ENCODE data around the gene CDH4.

CDH4 gene
- 0.28 to 2.1 (median 2.1) reads per million in 3 experiments for total RNA-seq

- DNase-seq: no peak
Observed at GRCh38 chr20:61251529-61252393, at the start of gene CDH4. CDH4 (plus strand) TSS chr20:61252261.

- DNase-seq: no peak
Observed at GRCh38 chr20:61203320-61203719, 48.7 kb upstream of the CDH4 start.

DNA sequence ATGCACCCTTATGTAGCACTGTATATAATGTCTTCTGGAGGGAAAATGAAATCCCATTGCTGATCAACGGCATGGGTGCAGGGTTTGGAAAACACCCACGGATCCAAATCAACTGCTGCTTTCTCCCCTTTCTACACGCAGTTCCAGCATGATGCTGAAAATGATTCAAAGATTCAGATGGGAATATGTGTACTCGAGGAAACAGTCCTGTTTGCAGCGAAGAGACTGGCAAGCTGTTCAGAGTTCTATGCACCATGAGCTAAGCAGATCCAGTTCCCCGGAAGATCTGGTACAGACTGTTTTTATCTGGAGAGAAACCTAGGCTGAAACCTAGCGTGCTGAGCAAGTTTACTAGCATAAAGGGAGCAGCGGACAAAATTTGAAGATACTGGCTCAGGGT lies 47.9 kb upstream of the CDH4 start:
- no peak for DNase-seq

GRCh38 chr20:61205769-61206168 lies 46.3 kb upstream of the CDH4 start:
- no peak for DNase-seq

GRCh38 chr20:61210862-61211261 lies 41.2 kb upstream of the CDH4 start:
- DNase-seq: no peak

- no peak for DNase-seq
Observed at GRCh38 chr20:61217848-61218247, 34.2 kb upstream of the CDH4 start.

GRCh38 chr20:61219021-61219431 lies 33.0 kb upstream of the CDH4 start:
- DNase-seq: no peak

- DNase-seq: no peak
Observed at GRCh38 chr20:61220131-61220530, 31.9 kb upstream of the CDH4 start.

DNA sequence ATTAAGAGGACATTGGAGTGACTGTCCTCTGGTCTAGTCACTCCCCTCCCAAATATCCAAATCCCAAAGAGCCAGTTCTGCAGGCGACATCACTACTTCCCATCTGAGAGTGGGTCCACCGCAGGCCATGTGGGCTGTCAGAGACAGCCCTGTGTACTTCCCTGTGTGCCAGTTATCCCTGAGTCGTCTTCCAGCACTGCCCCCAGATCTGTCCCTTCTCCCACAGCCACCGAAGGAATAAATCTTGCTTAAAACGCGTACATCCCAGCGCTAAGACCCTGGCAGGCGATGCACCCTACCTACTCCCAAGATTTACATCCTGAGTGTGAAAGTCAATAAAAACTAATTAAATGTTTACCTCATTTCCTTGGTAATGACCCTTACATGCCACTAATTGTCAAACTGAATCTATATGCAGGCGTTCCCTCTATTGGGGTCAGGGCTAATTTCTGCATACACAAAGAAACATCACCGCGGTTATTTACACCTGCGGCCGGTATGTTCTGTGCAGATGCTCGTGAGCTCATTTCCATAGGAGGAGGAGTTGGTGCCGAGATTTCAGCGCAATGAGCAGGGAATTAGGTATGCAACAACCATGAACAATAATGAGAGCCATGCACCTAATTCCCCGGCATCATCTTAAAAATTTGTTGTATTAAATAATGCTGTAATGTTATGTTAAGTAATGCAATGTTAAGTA lies 31.3 kb upstream of the CDH4 start:
- DNase-seq: no peak

GRCh38 chr20:61222699-61223098 lies 29.4 kb upstream of the CDH4 start:
- DNase-seq: no peak

- no peak for DNase-seq
Observed at GRCh38 chr20:61223121-61223520, 28.9 kb upstream of the CDH4 start.

DNA sequence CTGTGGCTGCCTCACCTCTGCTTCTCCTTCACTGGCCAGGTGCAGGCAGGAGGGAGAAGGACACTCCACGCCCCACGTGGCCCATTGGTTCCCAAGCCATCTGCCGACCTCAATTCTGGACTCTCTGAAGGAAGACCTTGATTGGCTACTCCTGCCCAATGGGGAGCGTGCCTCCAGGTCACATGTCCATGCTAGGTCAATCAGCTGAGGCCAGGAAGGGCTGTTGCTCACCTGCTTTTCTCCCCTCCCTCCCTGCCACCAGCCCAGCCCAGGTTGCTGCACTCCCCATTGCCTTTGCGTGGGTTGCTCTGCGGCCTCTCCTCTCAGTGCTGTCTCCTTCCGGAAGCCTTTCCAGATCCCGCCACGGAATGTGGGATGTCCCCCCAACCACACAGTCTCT lies 21.9 kb upstream of the CDH4 start:
- no peak for DNase-seq

DNA sequence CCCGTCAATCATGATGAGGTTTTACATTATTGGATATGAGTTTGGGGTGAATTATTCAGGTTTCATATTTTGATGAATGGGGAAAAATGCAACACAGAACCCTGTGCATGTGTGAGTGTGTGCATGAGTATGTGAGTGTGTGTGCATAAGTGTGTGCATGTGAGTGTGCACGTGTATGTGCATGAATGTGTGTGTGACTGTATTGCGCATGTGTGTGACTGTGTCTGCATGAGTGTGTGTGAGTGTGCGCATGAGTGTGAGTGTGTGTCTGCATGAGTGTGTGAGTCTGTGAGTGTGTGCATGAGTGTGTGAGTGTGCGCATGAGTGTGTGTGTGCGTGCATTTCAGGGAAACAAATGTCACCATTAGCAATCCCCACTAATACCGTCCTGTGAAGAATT lies 18.5 kb upstream of the CDH4 start:
- no peak for DNase-seq

DNA sequence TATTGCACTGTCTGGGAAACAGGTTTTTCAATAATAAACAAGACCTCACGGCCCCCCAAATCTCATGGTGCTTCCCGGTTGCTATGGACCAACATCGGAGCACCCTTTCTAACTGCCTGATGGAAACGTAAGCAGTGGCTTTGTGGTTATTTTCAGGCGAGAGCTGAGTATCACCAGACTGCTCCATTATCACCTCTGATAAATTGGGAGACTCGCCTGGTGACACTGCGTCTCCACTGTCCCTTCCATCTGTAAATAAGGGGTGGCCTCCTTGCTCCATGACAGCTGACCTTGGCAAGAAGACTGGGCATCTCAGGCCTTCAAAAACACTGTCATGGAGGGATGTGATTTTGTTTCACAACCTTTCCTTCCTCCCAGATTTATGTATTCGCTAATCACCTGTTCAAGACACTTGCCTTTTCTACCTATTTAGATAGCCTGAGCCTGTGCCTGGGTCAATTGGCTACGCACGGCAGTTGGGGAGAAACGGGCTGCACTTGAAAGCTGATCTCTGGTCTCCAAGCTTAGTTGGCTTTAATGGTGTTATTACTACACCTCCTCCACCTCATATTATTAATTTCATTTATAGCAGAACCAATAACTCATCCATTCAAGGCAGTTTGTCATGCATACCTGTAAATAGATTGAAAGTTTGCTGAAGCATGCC lies 17.7 kb upstream of the CDH4 start:
- DNase-seq: no peak

DNA sequence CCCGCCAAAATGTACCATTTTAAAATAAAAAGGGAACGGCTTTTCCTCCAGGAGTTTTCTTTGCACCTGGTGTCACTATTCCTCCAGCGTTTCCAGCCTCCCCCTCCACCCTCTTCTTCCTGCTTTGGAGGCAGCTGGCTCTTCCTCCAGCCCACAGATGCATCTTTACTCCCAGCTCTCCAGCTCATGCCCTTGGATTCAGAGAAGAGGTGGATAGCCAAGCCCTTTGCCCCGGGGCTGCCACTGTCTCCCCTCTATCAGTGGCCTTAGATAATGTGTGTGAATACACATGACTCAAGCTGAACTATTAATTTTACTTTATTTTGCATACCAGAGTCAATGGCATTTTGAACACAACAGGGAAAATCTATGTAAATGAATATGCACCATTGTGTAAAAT lies 15.3 kb upstream of the CDH4 start:
- DNase-seq: no peak

DNA sequence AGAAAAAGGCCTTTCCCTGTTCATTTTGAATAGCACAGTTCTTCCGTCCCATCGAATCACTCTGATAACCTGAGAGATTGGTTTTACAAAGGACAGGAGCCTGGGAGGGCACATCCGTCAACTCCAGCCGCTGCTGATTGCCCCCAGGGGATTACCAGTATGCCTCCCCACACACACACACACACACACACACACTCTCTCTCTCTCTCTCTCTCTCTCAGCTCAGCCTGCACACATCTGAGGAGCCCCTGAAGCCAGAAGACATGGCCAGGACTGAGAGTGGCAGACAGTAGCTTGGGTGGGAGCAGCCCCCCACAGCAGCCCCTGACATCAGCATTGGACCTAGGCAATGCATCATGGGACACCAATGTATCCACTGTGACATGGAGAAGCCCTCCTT lies 13.2 kb upstream of the CDH4 start:
- DNase-seq: no peak

- no peak for DNase-seq
Observed at GRCh38 chr20:61240814-61241213, 11.2 kb upstream of the CDH4 start.

DNA sequence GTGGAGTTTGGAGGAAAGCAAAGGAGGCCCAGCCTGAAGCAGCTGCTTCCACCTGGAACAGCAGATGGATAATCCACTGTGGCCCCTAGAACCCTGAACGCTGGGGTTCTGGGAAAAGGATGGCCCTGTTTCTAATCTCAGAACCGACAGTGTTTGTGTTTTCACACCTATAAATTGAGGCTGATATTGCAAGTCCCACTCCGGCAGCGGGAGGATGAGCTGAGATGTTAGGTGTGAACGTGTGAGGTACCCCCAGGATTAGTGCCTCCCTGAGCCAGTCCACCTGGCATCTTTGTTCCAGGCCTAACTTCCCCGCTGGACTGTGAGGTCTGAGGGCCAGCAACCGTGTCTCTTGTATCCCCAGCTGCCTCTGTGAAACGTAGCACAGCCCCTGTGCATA lies 7.8 kb upstream of the CDH4 start:
- DNase-seq: no peak

GRCh38 chr20:61246269-61246668 lies 5.8 kb upstream of the CDH4 start:
- no peak for DNase-seq

DNA sequence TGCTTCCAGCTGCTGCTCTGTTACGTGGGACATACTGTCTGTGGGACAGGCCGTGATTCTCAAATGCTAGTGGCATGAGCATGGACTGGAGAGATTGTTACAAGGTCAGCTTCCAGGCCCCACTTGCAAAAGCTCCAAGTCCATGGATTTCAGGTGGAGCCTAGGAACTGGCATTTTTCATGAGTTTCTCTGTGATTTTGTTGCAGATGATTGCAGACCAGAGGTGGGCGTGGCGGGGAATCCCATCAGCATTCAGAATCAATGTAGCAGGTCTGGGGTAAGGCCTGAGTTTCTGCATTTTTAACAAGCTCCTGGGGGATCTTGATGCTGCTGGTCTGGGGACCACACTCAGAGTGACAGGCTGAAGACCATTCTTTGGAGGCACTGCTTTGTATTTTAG lies 2.4 kb upstream of the CDH4 start:
- no peak for DNase-seq

DNA sequence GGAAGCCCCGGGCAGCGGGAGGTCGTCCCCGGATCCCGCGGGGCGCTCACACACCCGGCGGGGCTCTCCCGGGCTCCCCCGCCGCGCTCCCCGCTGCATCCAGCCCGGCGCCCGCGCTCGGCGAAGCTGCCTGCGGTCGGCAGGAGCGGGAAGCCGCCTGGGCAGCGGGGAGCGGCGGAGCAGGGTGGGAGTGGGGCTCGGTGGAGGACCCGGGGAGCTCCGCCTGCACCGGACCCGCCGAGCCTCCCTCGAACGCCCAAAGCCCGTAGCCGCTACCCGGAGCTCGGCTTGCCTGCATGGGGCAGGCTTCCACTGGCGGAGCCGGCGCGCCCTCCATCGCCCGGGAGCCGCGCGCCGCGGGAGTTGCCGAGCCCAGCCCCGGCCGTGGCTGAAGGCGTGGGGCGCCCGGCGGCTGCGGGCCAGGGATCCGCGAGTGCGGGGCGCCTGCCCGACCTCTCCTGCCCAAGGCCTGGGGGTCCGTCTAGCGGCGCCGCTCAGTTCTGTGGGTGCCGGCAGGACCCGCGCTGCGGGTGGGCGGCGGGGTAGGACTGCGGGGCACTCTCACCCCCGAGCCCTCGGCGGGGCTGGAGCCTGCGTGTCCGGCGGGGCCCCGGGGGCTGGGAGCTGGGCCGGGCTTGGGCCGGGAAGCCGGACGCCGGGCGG lies 671 bp downstream of the CDH4 start:
- DNase-seq: no peak

DNA sequence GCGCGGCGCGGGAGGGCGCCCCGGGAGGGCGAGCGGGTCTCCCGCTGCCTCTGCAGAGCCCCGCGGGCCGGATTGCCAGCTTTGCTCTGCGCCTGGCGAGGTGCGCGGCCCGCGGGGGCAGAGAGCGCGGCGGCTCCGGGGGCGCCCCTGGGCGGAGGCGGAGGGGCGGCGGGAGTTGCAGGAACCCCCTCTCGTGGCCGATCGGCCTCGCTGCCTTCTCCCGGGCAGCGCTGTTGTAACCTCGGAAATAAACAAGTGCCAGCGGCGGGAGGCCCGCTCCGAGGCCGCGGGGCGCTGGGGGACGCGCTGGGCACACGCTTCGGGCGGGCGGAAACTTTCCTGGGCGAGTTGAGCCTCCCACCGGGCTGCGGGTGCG lies 1.2 kb downstream of the CDH4 start:
- no peak for DNase-seq
